A673 (cell line): ENCODE measurements around the gene ZNF653. TPM values are rescaled to one million over a fixed set of nuclear protein-coding genes. Genes with fewer than 3 reads are reported as not detected.
A peak's percentile ranks its signal among the peaks of the same experiment; 100 is the strongest.

ENCODE experiments used
- BruUV-seq: library from RNA; stranded (reverse); fragments of 400-500 nt; replicated peaks from 2 replicates; lab custom pipeline; 2021; lab: Mats Ljungman, UMichigan
- CTCF ChIA-PET: fragments of 300-600 bp; sonication (Branson Sonifier 250); formaldehyde crosslinking; loops from one replicate; lab custom pipeline; 2022; ENCODE audit warnings: antibody characterized with exemption; lab: Charles Lee
- POLR2A ChIA-PET: fragments of 300-600 bp; sonication (Branson Sonifier 250); formaldehyde crosslinking; loops from one replicate; lab custom pipeline; 2022; ENCODE audit warnings: antibody characterized with exemption; ENCODE audit not compliant: low non-redundant PET; lab: Charles Lee
- DNase-seq: peaks from one replicate; pipeline ENCODE4 v3.0.0-alpha.2; 2015; ENCODE audit warnings: low spot score
- H3K27ac ChIP-seq: fragments of 200-600 bp; sonication (generic); 2 replicates; pipeline ENCODE4 v1.5.1; 2016; ENCODE audit warnings: mixed run types, low read depth, mild to moderate bottlenecking, mixed read lengths, antibody characterized with exemption, low read length; ENCODE audit not compliant: poor library complexity, severe bottlenecking
- H3K27me3 ChIP-seq: fragments of 200-600 bp; sonication (generic); replicated peaks from 2 replicates; pipeline ENCODE4 v1.6.1; 2017; ENCODE audit warnings: mixed run types, low read depth, mild to moderate bottlenecking, mixed read lengths, antibody characterized with exemption, low read length; ENCODE audit not compliant: insufficient read depth, poor library complexity
- H3K36me3 ChIP-seq: fragments of 200-600 bp; sonication (generic); 2 replicates; pipeline ENCODE4 v1.6.1; 2016; ENCODE audit warnings: mixed run types, mild to moderate bottlenecking, mixed read lengths, antibody characterized with exemption, low read length; ENCODE audit not compliant: insufficient read depth, poor library complexity, severe bottlenecking
- H3K4me1 ChIP-seq: fragments of 200-600 bp; sonication (generic); 2 replicates; pipeline ENCODE4 v1.6.1; 2017; ENCODE audit warnings: mixed run types, mild to moderate bottlenecking, mixed read lengths, antibody characterized with exemption, low read length; ENCODE audit not compliant: insufficient read depth, poor library complexity, severe bottlenecking
- H3K4me3 ChIP-seq: fragments of 200-600 bp; sonication (generic); 2 replicates; pipeline ENCODE4 v1.5.1; 2016; ENCODE audit warnings: low read depth, mixed run types, mild to moderate bottlenecking, mixed read lengths, low read length; ENCODE audit not compliant: poor library complexity, severe bottlenecking
- H3K9me3 ChIP-seq: fragments of 200-600 bp; sonication (generic); 2 replicates; pipeline ENCODE4 v1.6.1; 2016; ENCODE audit warnings: mixed run types, low read depth, mild to moderate bottlenecking, mixed read lengths, antibody characterized with exemption, low read length; ENCODE audit not compliant: poor library complexity, severe bottlenecking
- CTCF ChIP-seq: fragments of 300-800, 200-600 bp; sonication (generic); conservative IDR thresholded peaks from 2 replicates; pipeline ENCODE4 v1.5.1; 2017; ENCODE audit warnings: low read depth, mild to moderate bottlenecking, antibody characterized with exemption, low read length, moderate library complexity, mixed read lengths
- EZH2 ChIP-seq: fragments of 200-600 bp; sonication (generic); IDR thresholded peaks from 2 replicates; pipeline ENCODE4 v1.6.1; 2017; ENCODE audit warnings: borderline replicate concordance, low read depth, mild to moderate bottlenecking, mixed read lengths, antibody characterized with exemption, low read length; ENCODE audit not compliant: poor library complexity, severe bottlenecking
- intact Hi-C: fragments of 100-400 bp; cut with micrococcal nuclease; formaldehyde crosslinking; loops from one replicate; pipeline ENCODE4 v1.10.0; 2022; ENCODE audit not compliant: unreplicated experiment
- total RNA-seq: library from RNA; stranded (reverse); gene quantifications from 2 replicates; pipeline ENCODE4 v1.2.3, GENCODE V29; 2021

ZNF653 gene
- total RNA-seq, 1 experiment from 2014 or later = 15.9 TPM

GRCh38 chr19:11453468-11454341 is 51.9 kb downstream of the ZNF653 start:
- ChIA-PET CTCF (no interaction called here), POLR2A (no interaction called here)
- H3K36me3 ChIP-seq = peaks cover 3% of the 10 kb centered on the region
- peaks cover 23% of the 10 kb centered on the region for H3K4me1 ChIP-seq
- no TSS peak for BruUV-seq
- intact Hi-C loops = no loop called here
- TF ChIP-seq CTCF (peak; percentile 73), EZH2 (no peak)
- no peak overlapping the region for H3K4me3 ChIP-seq
- H3K27ac ChIP-seq = no peak overlapping the region
- no peaks in the 10 kb centered on the region for H3K27me3 ChIP-seq
- H3K9me3 ChIP-seq = no peaks in the 10 kb centered on the region
- peak; percentile 50 for DNase-seq

DNA sequence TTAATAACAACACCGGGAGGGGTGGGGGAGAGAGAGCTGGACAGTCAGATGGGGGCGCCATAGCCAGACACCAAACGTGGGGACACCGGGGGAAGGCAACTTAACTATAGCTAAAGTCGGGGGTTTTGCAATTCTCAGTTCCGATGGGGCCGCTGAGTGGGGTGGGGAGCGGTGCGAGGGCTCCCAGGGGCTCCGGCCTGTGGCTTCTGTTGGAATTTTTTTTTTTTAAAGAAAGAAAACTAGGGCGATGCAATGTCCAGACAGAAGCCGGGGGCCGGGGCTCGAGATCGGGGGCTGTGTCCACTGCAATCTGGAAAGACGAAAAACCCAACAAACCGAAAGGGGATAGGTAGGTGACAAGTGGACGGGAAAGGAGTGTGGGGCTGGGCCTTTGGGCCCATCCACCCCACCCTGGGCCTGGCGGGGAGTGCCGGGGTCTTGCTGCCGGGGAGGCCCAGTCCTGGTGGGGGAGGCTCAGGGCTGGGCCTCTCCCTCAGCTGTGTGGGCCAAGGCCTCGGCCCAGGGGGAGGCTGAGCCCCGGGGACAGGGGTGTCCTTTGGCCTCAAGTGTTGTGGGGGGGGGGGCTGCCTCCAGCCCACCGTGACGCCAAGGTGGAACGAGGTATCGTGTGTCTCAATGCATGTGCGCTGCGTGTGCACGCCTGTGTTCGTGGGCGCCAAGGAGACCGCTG is 52.9 kb downstream of the ZNF653 start:
- no peaks in the 10 kb centered on the region for H3K9me3 ChIP-seq
- CTCF ChIA-PET = interaction anchor here (0.5 to 0.7 kb wide), 3 partner anchors 8 to 150 kb away, joined by 3 to 6 read pairs (median 3); no protein-coding TSS in a partner anchor
- TF ChIP-seq EZH2 (no peak), CTCF (peak; percentile 58)

GRCh38 chr19:11451871-11452619 is 53.6 kb downstream of the ZNF653 start:
- H3K36me3 ChIP-seq = peaks cover 15% of the 10 kb centered on the region
- H3K4me1 ChIP-seq = peaks cover 17% of the 10 kb centered on the region
- CTCF ChIA-PET = interaction anchor here (0.5 to 1.0 kb wide), 6 partner anchors 9 to 149 kb away, joined by 3 to 6 read pairs (median 4); no protein-coding TSS in a partner anchor
- H3K9me3 ChIP-seq = no peaks in the 10 kb centered on the region
- H3K27ac ChIP-seq = peak overlapping the region; percentile 58
- TF ChIP-seq EZH2 (no peak), CTCF (no peak)
- POLR2A ChIA-PET = interaction anchor here (0.6 kb wide), 1 partner anchor 248 kb away, joined by 3 read pairs; no protein-coding TSS in a partner anchor
- H3K4me3 ChIP-seq = no peak overlapping the region
- BruUV-seq = no TSS peak
- peak; percentile 40 for DNase-seq
- intact Hi-C loops = no loop called here
- no peaks in the 10 kb centered on the region for H3K27me3 ChIP-seq

More for the DNA sequence above, 52.9 kb downstream of the ZNF653 start:
- peaks cover 23% of the 10 kb centered on the region for H3K4me1 ChIP-seq
- H3K27ac ChIP-seq = peak overlapping the region; percentile 58
- H3K27me3 ChIP-seq = no peaks in the 10 kb centered on the region
- POLR2A ChIA-PET = no interaction called here
- DNase-seq = no peak
- BruUV-seq = no TSS peak
- intact Hi-C loops = no loop called here
- H3K36me3 ChIP-seq = peaks cover 8% of the 10 kb centered on the region
- no peak overlapping the region for H3K4me3 ChIP-seq
